ENCODE data around the gene FASN. TPM values are rescaled to one million over a fixed set of nuclear protein-coding genes. Genes with fewer than 3 reads are reported as not detected.

FASN gene
- total and polyA plus RNA-seq, 2 donors (not counting 1 experiment from before 2014, with no cell fraction given), result 19.4 to 35.6 TPM

DNA sequence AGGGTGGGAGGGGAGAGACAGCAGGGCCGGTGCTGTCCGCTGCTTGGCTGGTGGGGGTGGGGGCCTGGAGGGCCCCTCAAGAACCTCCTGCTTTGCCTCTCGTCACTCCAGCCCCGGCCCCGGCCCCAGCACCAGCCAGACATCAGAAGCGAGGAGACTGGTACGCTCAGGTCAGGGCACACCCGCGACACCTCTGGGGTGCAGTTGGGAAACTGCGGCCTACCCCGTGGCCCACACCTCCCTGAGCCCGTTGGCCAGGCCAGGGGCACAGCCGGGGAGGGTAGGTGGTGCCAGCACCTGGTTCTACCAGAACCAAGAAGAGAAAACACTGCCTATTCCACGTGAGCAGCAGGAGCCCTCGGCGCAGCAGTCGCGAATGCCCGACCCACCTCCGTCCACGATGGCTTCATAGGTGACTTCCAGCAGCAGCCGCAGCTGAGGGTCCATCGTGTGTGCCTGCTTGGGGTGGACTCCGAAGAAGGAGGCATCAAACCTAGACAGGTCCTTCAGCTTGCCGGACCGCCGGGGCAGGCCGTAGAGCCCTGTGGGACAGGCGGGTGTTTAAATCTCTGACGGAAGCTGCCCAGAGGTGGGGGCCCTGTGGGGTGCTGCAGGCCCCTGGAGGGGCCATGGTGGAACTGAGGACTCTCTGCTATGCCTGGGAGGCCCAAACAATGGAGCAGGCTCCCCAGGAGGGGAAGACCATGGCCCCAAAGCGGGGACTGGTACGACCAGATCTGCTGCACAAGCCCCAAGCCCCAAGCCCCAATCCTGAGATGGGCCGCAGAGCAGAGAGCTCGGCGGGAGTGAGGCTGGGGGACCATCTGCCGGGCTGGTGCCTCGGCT lies 2.9 kb downstream of the FASN start:
- 94% methylated on average over 37 of the region's 37 CpGs for WGBS (ENCODE audit: insufficient coverage)
- intact Hi-C loops (cut with micrococcal nuclease), result loop anchor here (5.0 to 10.0 kb wide), 2 partner anchors 120 to 957 kb away; partner anchors contain the start of gene CCDC57
- peaks cover 0 to 38% of the 10 kb centered on the region in 2 experiments for H3K36me3 ChIP-seq (replicated peaks in 1 of 2; ENCODE audit: control extremely low read depth in 1 of 2, control insufficient read depth in 1 of 2, extremely low read depth in 1 of 2, insufficient read depth in 2 of 2, low read length in 1 of 2)
- H3K9ac ChIP-seq (ENCODE audit: low read length), result no peak overlapping the region
- Mint-ChIP-seq H3K9me3 (ENCODE audit: insufficient read depth) (no peaks in the 10 kb centered on the region), H3K4me3 (peak overlapping the region; percentile 50), H3K27me3 (no peaks in the 10 kb centered on the region), H3K27ac (no peak overlapping the region), H3K4me1 (peaks cover 7% of the 10 kb centered on the region)
- H3K79me2 ChIP-seq (ENCODE audit: control insufficient read depth, insufficient read depth, low read length), result peaks cover 35% of the 10 kb centered on the region
- H3K27ac ChIP-seq (ENCODE audit: low read length in 2 of 2), result no peak overlapping the region
- no peak overlapping the region for H3K4me3 ChIP-seq (ENCODE audit: control extremely low read depth in 1 of 5, extremely low read depth in 1 of 5, insufficient read depth in 1 of 5, low read depth in 2 of 5, low read length in 4 of 5)
- DNase-seq (no peak), ATAC-seq (ENCODE audit: low read depth) (no peak)
- peaks cover 15% of the 10 kb centered on the region for H4K20me1 ChIP-seq (ENCODE audit: control insufficient read depth, insufficient read depth, low read length, poor library complexity, severe bottlenecking)
- no peak overlapping the region for H3K4me2 ChIP-seq (replicated peaks; ENCODE audit: low read depth, low read length, poor library complexity, severe bottlenecking)
- ChIA-PET POLR2A (interaction anchor here (0.6 to 1.2 kb wide), 2 partner anchors 11 to 854 kb away, joined by 3 to 7 read pairs; no protein-coding TSS in a partner anchor), CTCF (interaction anchor here (1.0 kb wide), 1 partner anchor 65 kb away, joined by 3 read pairs; no protein-coding TSS in a partner anchor)
- no peaks in the 10 kb centered on the region for H3K27me3 ChIP-seq (replicated peaks in 1 of 4; ENCODE audit: control extremely low read depth in 1 of 4, control insufficient read depth in 3 of 4, insufficient read depth in 4 of 4, low read length in 3 of 4)
- no peak for TF ChIP-seq EZH2 (IDR thresholded peaks at IDR 0.05; ENCODE audit: borderline replicate concordance, insufficient read depth, low read depth, low read length, poor library complexity, severe bottlenecking)
- TF ChIP-seq CTCF (IDR thresholded peaks at IDR 0.05), result no peak
- no peak overlapping the region for H2AFZ ChIP-seq (ENCODE audit: insufficient read depth, low read depth, low read length, poor library complexity, severe bottlenecking)
- no peaks in the 10 kb centered on the region for H3K9me3 ChIP-seq (ENCODE audit: control extremely low read depth in 1 of 3, control insufficient read depth in 2 of 3, insufficient read depth in 1 of 3, low read length in 2 of 3)
- peaks cover 16 to 23% of the 10 kb centered on the region in 2 donors for H3K4me1 ChIP-seq (ENCODE audit: control insufficient read depth in 2 of 2, insufficient read depth in 2 of 2, low read length in 2 of 2)

Data from B cell (primary cell).